ENCODE measurements around the gene HDDC3.

HDDC3 gene

DNA sequence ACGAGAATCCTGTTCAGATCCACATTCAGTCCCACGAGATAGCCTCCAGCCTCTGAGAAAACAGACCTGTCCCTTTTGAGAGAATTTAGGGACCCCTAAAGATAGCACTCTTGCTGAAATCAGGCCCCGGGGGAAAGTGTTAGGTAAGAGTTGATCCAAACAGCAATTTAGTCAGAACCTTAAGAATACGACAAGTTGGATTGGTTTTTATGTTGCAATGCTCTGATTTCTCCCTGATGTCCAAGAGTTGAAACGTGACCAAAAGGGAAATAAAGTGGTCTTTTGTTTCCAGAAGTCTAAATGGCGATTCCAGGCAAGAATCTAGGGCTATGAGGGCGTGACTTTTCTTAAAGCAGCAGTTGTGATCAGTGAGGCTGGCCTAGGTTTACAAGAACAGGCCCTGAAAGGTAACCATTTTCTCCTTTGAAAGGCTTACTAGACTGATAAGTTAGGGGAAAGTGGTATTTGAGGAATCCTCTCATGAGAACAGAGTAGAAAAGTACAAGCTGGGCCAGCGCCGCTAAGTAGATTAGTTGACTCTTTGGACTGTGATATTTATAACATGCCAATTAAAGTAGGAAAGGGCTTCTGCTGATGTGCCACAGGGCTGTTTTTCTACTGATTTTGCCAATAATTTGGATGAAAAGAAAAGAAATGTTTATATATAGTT is 24.4 kb downstream of the HDDC3 start:
- TF ChIP-seq, protein P1, sequence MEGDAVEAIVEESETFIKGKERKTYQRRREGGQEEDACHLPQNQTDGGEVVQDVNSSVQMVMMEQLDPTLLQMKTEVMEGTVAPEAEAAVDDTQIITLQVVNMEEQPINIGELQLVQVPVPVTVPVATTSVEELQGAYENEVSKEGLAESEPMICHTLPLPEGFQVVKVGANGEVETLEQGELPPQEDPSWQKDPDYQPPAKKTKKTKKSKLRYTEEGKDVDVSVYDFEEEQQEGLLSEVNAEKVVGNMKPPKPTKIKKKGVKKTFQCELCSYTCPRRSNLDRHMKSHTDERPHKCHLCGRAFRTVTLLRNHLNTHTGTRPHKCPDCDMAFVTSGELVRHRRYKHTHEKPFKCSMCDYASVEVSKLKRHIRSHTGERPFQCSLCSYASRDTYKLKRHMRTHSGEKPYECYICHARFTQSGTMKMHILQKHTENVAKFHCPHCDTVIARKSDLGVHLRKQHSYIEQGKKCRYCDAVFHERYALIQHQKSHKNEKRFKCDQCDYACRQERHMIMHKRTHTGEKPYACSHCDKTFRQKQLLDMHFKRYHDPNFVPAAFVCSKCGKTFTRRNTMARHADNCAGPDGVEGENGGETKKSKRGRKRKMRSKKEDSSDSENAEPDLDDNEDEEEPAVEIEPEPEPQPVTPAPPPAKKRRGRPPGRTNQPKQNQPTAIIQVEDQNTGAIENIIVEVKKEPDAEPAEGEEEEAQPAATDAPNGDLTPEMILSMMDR (IDR thresholded peaks at IDR 0.05; ENCODE audit: insufficient read depth, low read length, poor library complexity, severe bottlenecking), result no peak
- peaks cover 60% of the 10 kb centered on the region for H3K36me3 ChIP-seq (ENCODE audit: control insufficient read depth, insufficient read depth, low read length)
- no peaks in the 10 kb centered on the region for H3K27me3 ChIP-seq (replicated peaks; ENCODE audit: control insufficient read depth, insufficient read depth, low read length)
- DNase-seq (ENCODE audit: extremely low read depth, insufficient read length), result no peak
- H3K4me3 ChIP-seq (replicated peaks; ENCODE audit: low read depth, low read length), result no peak overlapping the region

DNA sequence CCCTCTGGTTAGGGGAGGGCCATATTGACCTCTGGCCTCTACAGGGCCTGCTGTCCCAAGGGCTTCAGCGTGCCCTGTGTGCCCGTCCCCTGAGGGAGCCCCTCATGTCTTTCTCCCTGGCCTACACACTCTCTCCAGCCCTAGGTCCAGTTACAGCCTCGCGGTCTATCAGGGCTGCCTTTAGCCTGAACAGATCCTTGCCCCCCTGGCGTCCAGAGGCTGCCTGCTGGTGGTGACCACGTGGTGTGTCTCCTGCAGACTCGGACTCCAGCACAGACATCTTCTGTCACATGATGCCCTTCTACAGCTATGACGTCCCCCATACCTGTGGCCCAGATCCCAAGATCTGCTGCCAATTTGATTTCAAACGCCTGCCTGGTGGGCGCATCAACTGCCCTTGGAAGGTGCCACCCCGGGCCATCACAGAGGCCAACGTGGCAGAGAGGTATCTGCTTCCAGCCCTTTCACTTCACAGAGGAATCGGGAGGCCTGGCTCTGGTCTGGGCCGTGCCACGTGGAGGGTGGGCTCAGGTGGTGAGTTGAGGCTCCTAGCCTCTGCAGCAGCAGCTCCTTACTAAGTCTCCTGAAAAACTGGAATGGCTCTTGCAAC is 25.2 kb downstream of the HDDC3 start:
- Histone ChIP-seq H3K27me3 (replicated peaks; ENCODE audit: control insufficient read depth, insufficient read depth, low read length) (no peaks in the 10 kb centered on the region), H3K36me3 (ENCODE audit: control insufficient read depth, insufficient read depth, low read length) (peaks cover 52% of the 10 kb centered on the region), H3K4me3 (replicated peaks; ENCODE audit: low read depth, low read length) (no peak overlapping the region)
- TF ChIP-seq, protein P1 (IDR thresholded peaks at IDR 0.05; ENCODE audit: insufficient read depth, low read length, poor library complexity, severe bottlenecking), result no peak
- DNase-seq (ENCODE audit: extremely low read depth, insufficient read length), result no peak

DNA sequence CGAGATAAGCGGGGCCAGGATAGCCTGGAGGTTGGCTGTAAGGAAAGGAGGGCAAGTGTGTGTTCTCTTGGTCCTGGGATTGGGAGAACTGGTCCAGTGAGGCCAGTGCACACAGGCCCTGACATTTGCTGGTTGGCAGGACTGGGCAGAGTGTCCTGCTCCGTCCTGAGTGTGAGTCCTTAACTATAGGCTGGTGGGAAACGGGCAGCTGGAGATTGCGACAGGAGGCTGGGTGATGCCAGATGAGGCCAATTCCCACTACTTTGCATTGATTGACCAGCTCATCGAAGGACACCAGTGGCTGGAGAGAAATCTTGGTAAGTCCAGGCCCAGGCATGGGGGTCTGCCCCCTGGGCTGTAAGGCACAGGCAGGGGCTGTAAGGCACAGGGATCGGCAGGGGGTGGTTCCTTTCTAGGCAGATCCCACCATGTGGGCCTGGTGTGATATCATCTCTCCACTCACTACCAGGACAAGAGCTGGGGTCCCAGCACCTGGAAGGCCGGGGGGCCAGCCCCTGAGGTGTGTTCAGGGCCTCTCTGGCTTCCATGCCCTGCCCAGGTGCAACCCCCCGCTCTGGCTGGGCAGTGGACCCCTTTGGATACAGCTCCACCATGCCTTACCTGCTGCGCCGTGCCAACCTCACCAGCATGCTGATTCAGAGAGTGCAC is 26.0 kb downstream of the HDDC3 start:
- Histone ChIP-seq H3K27me3 (replicated peaks; ENCODE audit: control insufficient read depth, insufficient read depth, low read length) (no peaks in the 10 kb centered on the region), H3K4me3 (replicated peaks; ENCODE audit: low read depth, low read length) (no peak overlapping the region), H3K36me3 (ENCODE audit: control insufficient read depth, insufficient read depth, low read length) (peaks cover 47% of the 10 kb centered on the region)
- TF ChIP-seq, protein P1 (IDR thresholded peaks at IDR 0.05; ENCODE audit: insufficient read depth, low read length, poor library complexity, severe bottlenecking), result no peak
- no peak for DNase-seq (ENCODE audit: extremely low read depth, insufficient read length)

DNA sequence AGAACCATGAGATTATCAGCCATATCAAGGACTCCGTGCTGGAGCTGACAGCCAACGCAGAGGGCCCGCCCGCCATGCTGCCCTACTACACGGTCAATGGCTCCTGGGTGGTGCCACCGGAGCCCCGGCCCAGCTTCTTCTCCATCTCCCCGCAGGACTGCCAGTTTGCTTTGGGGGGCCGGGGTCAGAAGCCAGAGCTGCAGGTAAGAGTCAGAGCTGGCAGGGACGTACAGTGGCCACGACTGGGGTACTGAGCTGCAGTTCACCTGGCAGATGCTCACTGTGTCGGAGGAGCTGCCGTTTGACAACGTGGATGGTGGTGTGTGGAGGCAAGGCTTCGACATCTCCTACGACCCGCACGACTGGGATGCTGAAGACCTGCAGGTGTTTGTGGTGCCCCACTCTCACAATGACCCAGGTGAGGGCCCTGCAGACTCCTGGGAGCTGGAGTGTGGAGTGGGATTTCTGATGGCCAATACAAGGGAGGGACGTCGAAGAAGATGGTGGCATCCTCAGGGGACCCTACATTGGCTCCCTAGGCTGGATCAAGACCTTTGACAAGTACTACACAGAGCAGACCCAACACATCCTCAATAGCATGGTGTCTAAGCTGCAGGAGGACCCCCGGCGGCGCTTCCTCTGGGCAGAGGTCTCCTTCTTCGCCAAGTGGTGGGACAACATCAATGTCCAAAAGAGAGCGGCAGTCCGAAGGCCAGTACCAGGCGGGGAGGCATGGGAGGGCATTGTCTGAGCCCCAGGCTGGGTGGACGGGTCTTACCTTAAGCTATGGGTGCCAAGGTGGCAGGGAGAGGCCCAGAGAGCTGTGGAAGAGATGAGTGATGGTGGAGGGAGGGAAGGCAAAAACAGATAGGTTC is 26.8 kb downstream of the HDDC3 start:
- H3K36me3 ChIP-seq (ENCODE audit: control insufficient read depth, insufficient read depth, low read length), result peaks cover 40% of the 10 kb centered on the region
- TF ChIP-seq, protein P1 (IDR thresholded peaks at IDR 0.05; ENCODE audit: insufficient read depth, low read length, poor library complexity, severe bottlenecking), result no peak
- no peak overlapping the region for H3K4me3 ChIP-seq (replicated peaks; ENCODE audit: low read depth, low read length)
- H3K27me3 ChIP-seq (replicated peaks; ENCODE audit: control insufficient read depth, insufficient read depth, low read length), result no peaks in the 10 kb centered on the region
- DNase-seq (ENCODE audit: extremely low read depth, insufficient read length), result no peak

DNA sequence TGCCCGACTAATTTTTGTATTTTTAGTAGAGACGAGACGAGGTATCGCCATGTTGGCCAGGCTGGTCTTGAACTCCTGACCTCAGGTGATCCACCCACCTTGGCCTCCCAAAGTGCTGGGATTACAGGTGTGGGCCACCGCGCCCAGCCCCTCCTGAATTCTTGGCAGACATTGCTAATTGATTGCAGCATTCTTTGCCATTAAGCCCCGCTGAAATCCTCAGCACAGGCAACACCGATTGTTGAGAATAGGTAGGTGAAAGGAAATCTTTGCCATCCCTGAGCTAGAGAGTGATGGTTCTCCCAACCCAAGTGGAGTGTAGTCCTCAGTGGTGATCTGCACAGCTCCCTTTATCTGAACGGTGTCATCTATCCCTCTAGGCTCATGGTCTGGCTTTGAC is 27.6 kb downstream of the HDDC3 start:
- H3K4me3 ChIP-seq (replicated peaks; ENCODE audit: low read depth, low read length), result no peak overlapping the region
- no peak for DNase-seq (ENCODE audit: extremely low read depth, insufficient read length)
- TF ChIP-seq, protein P1 (IDR thresholded peaks at IDR 0.05; ENCODE audit: insufficient read depth, low read length, poor library complexity, severe bottlenecking), result no peak
- no peaks in the 10 kb centered on the region for H3K27me3 ChIP-seq (replicated peaks; ENCODE audit: control insufficient read depth, insufficient read depth, low read length)
- H3K36me3 ChIP-seq (ENCODE audit: control insufficient read depth, insufficient read depth, low read length), result peaks cover 35% of the 10 kb centered on the region
